ENCODE data around the gene SYNPR. TPM values are rescaled to one million over a fixed set of nuclear protein-coding genes. Genes with fewer than 3 reads are reported as not detected.

SYNPR gene
- total RNA-seq, 4 donors from 2014 or later, result 1.7 TPM; not detected in 3

DNA sequence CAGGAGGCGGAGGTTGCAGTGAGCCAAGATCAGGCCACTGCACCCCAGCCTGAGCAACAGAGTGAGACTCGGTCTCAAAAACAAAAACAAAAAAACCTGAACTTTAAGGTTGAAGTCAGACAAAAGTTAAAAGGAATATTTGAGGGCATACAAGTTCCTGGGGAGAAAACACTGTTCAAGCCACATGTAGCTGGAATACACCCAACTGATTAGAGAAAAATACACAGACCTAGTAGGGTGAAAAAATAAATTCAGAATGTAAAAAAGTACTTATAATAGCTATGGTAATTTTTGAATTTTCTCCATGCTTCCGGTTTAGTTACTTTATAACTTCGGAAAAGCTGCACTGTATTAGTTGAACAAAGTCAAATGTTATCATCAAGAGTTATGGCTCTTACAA lies 331.7 kb downstream of the SYNPR start:
- no peaks in the 10 kb centered on the region for H3K27me3 ChIP-seq
- intact Hi-C loops (cut with DNase I; ENCODE audit: low total_unique reads), result no loop called here
- H3K27ac ChIP-seq, result no peak overlapping the region
- H3K36me3 ChIP-seq, result no peaks in the 10 kb centered on the region
- TF ChIP-seq POLR2A (IDR thresholded peaks at IDR 0.05), result no peak
- TF ChIP-seq, protein P1, sequence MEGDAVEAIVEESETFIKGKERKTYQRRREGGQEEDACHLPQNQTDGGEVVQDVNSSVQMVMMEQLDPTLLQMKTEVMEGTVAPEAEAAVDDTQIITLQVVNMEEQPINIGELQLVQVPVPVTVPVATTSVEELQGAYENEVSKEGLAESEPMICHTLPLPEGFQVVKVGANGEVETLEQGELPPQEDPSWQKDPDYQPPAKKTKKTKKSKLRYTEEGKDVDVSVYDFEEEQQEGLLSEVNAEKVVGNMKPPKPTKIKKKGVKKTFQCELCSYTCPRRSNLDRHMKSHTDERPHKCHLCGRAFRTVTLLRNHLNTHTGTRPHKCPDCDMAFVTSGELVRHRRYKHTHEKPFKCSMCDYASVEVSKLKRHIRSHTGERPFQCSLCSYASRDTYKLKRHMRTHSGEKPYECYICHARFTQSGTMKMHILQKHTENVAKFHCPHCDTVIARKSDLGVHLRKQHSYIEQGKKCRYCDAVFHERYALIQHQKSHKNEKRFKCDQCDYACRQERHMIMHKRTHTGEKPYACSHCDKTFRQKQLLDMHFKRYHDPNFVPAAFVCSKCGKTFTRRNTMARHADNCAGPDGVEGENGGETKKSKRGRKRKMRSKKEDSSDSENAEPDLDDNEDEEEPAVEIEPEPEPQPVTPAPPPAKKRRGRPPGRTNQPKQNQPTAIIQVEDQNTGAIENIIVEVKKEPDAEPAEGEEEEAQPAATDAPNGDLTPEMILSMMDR (IDR thresholded peaks at IDR 0.05), result no peak
- no peaks in the 10 kb centered on the region for H3K9me3 ChIP-seq
- no peak for DNase-seq
- no peak overlapping the region for H3K4me3 ChIP-seq
- H3K4me1 ChIP-seq, result no peaks in the 10 kb centered on the region

DNA sequence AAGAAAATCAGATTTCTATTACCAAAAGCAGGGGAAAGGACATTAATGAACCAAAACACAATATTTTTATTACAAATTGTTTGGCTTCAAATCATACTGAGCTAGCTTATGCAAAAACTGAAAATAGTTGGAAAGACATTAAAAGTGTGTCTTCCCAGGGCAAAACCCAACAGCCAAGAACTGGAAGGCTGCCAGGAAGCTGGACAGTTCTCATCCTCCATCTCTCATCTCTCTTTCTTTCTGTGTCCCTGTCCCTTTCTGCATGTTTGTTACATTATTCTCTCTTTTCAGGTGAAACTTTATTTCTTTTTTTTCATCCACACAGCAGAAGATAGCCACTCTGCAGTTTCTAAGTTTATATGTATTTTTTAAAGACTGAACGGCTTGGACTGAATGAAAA lies 333.3 kb downstream of the SYNPR start:
- no peak overlapping the region for H3K27ac ChIP-seq
- H3K27me3 ChIP-seq, result no peaks in the 10 kb centered on the region
- no peak for DNase-seq
- intact Hi-C loops (cut with DNase I; ENCODE audit: low total_unique reads), result no loop called here
- no peaks in the 10 kb centered on the region for H3K4me1 ChIP-seq
- TF ChIP-seq, protein P1 (IDR thresholded peaks at IDR 0.05), result no peak
- TF ChIP-seq POLR2A (IDR thresholded peaks at IDR 0.05), result no peak
- H3K36me3 ChIP-seq, result no peaks in the 10 kb centered on the region
- H3K4me3 ChIP-seq, result no peak overlapping the region
- no peaks in the 10 kb centered on the region for H3K9me3 ChIP-seq

DNA sequence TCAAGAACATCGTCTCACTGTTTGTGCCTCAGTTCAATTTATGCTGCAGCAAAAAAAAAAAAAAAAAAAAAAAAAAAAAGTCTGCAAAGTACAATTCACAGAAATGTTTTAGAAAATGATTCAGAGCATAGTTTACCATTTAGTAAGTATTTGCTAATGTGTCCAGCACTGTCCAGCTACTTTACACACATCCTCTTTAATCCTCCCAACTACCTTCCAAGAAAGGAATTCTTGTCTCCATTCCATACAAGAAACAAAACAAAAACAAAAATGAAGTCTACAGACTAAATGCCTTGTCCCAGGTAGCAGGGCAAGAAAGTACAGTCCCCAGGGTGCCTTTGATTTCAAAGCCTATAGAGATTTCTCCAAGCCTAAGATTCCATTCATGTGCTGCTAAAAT lies 335.5 kb downstream of the SYNPR start:
- no peak overlapping the region for H3K27ac ChIP-seq
- no peak overlapping the region for H3K4me3 ChIP-seq
- H3K36me3 ChIP-seq, result no peaks in the 10 kb centered on the region
- DNase-seq, result no peak
- no peaks in the 10 kb centered on the region for H3K4me1 ChIP-seq
- TF ChIP-seq, protein P1 (IDR thresholded peaks at IDR 0.05), result no peak
- no peak for TF ChIP-seq POLR2A (IDR thresholded peaks at IDR 0.05)
- intact Hi-C loops (cut with DNase I; ENCODE audit: low total_unique reads), result no loop called here
- H3K27me3 ChIP-seq, result no peaks in the 10 kb centered on the region
- H3K9me3 ChIP-seq, result no peaks in the 10 kb centered on the region

DNA sequence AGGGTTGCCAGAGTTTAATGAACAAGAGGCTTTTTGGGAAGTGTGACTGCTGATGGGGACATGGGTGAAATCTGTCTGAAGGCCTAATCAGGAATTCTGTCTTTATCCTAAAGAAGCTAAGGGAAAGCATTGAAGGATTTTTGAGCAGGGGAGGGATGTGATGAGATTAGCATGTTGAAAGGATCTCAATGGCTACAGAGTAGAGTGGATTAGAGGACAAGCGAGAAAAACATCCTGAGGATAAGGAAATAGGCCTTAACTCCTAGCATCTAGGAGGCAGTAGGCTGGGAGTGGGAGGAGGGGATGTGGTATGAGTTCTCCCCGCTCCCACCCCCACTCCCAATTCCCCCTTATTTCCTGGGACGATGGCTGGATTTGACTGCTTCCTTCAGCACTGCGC lies 339.3 kb downstream of the SYNPR start:
- no peak for DNase-seq
- Histone ChIP-seq H3K4me3 (no peak overlapping the region), H3K36me3 (no peaks in the 10 kb centered on the region), H3K27ac (no peak overlapping the region), H3K9me3 (no peaks in the 10 kb centered on the region), H3K4me1 (no peaks in the 10 kb centered on the region), H3K27me3 (no peaks in the 10 kb centered on the region)
- TF ChIP-seq POLR2A (IDR thresholded peaks at IDR 0.05), result no peak
- TF ChIP-seq, protein P1 (IDR thresholded peaks at IDR 0.05), result no peak
- intact Hi-C loops (cut with DNase I; ENCODE audit: low total_unique reads), result no loop called here

DNA sequence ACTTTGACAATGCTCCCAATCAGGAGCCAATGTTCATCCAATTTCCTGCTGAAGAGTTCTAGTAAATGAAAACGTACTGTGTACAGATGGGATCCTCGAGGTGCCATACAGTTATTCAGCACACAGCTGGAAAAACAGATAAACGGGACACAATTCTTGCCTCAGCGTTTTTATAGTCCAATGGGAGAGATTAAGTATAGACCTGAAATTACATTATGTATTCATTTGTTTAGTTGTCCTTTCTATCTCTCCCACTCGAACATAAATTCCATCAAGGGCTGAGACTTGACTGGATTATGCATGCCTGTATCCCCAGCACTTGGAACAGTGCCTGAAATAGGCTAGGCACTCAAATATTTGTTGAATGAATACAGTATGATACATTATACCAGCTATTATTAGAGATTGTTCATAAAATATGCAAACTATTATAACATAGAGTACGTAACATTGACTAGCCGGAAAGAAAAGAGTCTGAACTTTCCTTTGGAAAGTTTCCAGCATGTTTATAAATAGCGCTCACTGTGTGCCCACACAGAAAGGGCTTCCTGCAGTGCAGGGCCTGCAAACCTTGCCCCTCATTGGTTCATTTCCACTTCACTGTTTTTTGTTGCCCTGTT lies 346.9 kb downstream of the SYNPR start:
- DNase-seq, result no peak

More for the DNA sequence above, 346.9 kb downstream of the SYNPR start:
- no peak overlapping the region for H3K27ac ChIP-seq
- intact Hi-C loops (cut with DNase I; ENCODE audit: low total_unique reads), result no loop called here
- no peak for TF ChIP-seq POLR2A (IDR thresholded peaks at IDR 0.05)
- TF ChIP-seq, protein P1 (IDR thresholded peaks at IDR 0.05), result no peak
- H3K27me3 ChIP-seq, result no peaks in the 10 kb centered on the region
- no peaks in the 10 kb centered on the region for H3K9me3 ChIP-seq
- no peaks in the 10 kb centered on the region for H3K36me3 ChIP-seq
- H3K4me1 ChIP-seq, result no peaks in the 10 kb centered on the region
- H3K4me3 ChIP-seq, result no peak overlapping the region
